HepG2 (cell line): Measurements from ENCODE around the gene ENO1. TPM values are rescaled to one million over a fixed set of nuclear protein-coding genes. Genes with fewer than 3 reads are reported as not detected.

Source experiments
- CREB1 ChIP-seq, 2 experiments: fragments of 450-650 bp in 1 of 2; IDR thresholded peaks; 2 replicates each; pipeline ENCODE4 v1.6.1; 2016 to 2017; ENCODE audit warnings: control low read depth in 1 of 2, mild to moderate bottlenecking in 1 of 2, missing compliant biosample characterization in 1 of 2, missing genetic modification characterization in 1 of 2
- HDAC1 ChIP-seq: sonication (generic); formaldehyde crosslinking; IDR thresholded peaks from 2 replicates; pipeline ENCODE4 v1.5.1; 2020; ENCODE audit warnings: mild to moderate bottlenecking, missing genetic modification reagents
- HNF4A ChIP-seq: sonication (generic); formaldehyde crosslinking; IDR thresholded peaks from 2 replicates; pipeline ENCODE4 v1.4.0; 2020; ENCODE audit warnings: missing genetic modification reagents
- MAF1 ChIP-seq: sonication (generic); formaldehyde crosslinking; IDR thresholded peaks from 2 replicates; pipeline ENCODE4 v1.5.0; 2020; ENCODE audit warnings: missing genetic modification reagents, borderline replicate concordance
- TAF1 ChIP-seq: sonication (generic); formaldehyde crosslinking; IDR thresholded peaks from 2 replicates; pipeline ENCODE4 v1.4.0; 2020; ENCODE audit warnings: missing genetic modification reagents
- ZKSCAN1 ChIP-seq: fragments of 150-350 bp; IDR thresholded peaks from 2 replicates; pipeline ENCODE4 v1.6.1; 2014; ENCODE audit warnings: low read length
- ZNF232 ChIP-seq: sonication (generic); formaldehyde crosslinking; IDR thresholded peaks from 2 replicates; pipeline ENCODE4 v1.4.0; 2020; ENCODE audit warnings: missing genetic modification reagents, borderline replicate concordance
- ZNF317 ChIP-seq: sonication (generic); formaldehyde crosslinking; IDR thresholded peaks from 2 replicates; pipeline ENCODE4 v1.5.0; 2020; ENCODE audit warnings: mild to moderate bottlenecking, missing genetic modification reagents
- ZNF383 ChIP-seq: sonication (generic); formaldehyde crosslinking; IDR thresholded peaks from 2 replicates; pipeline ENCODE4 v1.4.0; 2020; ENCODE audit warnings: missing genetic modification reagents, mild to moderate bottlenecking, borderline replicate concordance
- polyA plus RNA-seq, 8 experiments: library from polyadenylated mRNA; depleted of rRNA in 3 of 8; stranded (reverse) in 7 of 8; unstranded in 1 of 8; fragments of >200 nt; fragmentation: Illumina TruSeq in 4 of 8; extraction: Trizol in 4 of 8; gene quantifications; 2 replicates each; pipeline versions ENCODE4 v1.2.1 to v1.2.3, GENCODE V29; 2011 to 2016; ENCODE audit warnings: low read depth in 4 of 8, missing spikeins in 1 of 8, mixed read lengths in 1 of 8; ENCODE audit not compliant: insufficient read depth in 1 of 8
- total RNA-seq, 5 experiments: library from RNA; depleted of rRNA; stranded (reverse); fragments of >200 nt; fragmentation: Illumina TruSeq; extraction: Trizol; gene quantifications; 2 replicates each; pipeline ENCODE4 v1.2.3, GENCODE V29; 2016; ENCODE audit warnings: low read depth in 1 of 5
- TF ChIP-seq, protein P1 (sequence below): sonication (generic); formaldehyde crosslinking; IDR thresholded peaks from 2 replicates; pipeline ENCODE4 v1.5.0; 2020; ENCODE audit warnings: missing genetic modification reagents
- TF ChIP-seq, protein P2 (sequence below): sonication (generic); formaldehyde crosslinking; IDR thresholded peaks from 2 replicates; pipeline ENCODE4 v1.4.0; 2020; ENCODE audit warnings: missing genetic modification reagents
- TF ChIP-seq, protein P3 (sequence below): IDR thresholded peaks from 2 replicates; pipeline ENCODE4 v1.4.0; 2020; ENCODE audit warnings: mild to moderate bottlenecking, missing genetic modification reagents
- TF ChIP-seq, protein P4 (sequence below): sonication (generic); formaldehyde crosslinking; IDR thresholded peaks from 2 replicates; pipeline ENCODE4 v1.9.0; 2021; ENCODE audit warnings: missing genetic modification reagents, borderline replicate concordance
- TF ChIP-seq, protein P5 (sequence below): fragments of 450-650 bp; IDR thresholded peaks from 2 replicates; pipeline ENCODE4 v1.6.1; 2016

ENO1 gene
- total and polyA plus RNA-seq, 2 of the 13 experiments (the other 11 are each of a cell fraction or from before 2014, with no cell fraction given) = 1,559 to 3,103 TPM

DNA sequence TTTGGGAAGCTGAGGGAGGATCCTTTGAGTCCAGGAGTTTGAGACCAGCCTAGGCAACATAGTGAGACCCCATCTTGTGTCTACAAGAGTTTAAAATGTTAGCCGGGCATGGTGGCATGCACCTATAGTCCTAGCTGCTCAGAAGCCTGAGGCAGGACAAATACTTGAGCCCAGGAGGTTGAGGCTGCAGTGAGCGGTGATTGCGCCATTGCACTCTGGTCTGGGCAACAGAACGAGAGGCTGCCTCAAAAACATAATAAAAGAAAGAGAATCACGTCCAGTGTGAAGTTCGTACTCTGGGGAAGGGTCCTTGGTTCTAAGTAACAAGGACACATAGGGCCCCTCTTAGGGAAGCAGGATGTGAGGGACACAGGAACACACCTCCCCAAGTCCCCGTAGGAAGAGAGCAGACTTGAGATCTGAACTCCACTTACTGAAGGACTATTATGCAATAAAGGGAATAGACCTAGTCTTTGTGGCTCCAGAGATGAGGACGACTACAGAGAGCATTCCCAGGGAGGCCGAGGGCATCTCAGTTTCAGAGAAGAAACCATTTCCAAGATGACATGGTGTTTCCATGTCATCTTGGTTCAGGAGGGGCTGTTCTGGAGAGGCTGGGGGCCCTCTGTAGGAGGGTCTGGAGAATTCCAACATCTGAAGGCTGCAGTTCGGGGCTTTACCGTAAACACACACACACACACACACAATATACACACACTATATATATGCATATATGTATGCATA, 10.8 kb upstream of the ENO1 start (continued):
- TF ChIP-seq ZNF232 (CRISPR knock-in tag) (0 out of 2 replicates have a peak, but pooled peaks have one; percentile 20), ZNF317 (CRISPR knock-in tag) (0 out of 2 replicates have a peak, but pooled peaks have one; percentile 26), HNF4A (CRISPR knock-in tag) (peak; percentile 12; the same call in 1 of the 2 replicates), CREB1 (IDR thresholded peaks at IDR 0.05) (no peak), CREB1 (CRISPR knock-in tag; IDR thresholded peaks at IDR 0.05) (peak; percentile 44; the same call in 1 of the 2 replicates), ZKSCAN1 (no peak), MAF1 (no peak), TAF1 (CRISPR knock-in tag) (no peak), HDAC1 (CRISPR knock-in tag) (peak; percentile 37; the same call in 1 of the 2 replicates), ZNF383 (CRISPR knock-in tag) (no peak)
- TF ChIP-seq, protein P1, sequence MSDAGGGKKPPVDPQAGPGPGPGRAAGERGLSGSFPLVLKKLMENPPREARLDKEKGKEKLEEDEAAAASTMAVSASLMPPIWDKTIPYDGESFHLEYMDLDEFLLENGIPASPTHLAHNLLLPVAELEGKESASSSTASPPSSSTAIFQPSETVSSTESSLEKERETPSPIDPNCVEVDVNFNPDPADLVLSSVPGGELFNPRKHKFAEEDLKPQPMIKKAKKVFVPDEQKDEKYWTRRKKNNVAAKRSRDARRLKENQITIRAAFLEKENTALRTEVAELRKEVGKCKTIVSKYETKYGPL (CRISPR knock-in tag) = peak; percentile 65; the same call in 1 of the 2 replicates
- TF ChIP-seq, protein P2, sequence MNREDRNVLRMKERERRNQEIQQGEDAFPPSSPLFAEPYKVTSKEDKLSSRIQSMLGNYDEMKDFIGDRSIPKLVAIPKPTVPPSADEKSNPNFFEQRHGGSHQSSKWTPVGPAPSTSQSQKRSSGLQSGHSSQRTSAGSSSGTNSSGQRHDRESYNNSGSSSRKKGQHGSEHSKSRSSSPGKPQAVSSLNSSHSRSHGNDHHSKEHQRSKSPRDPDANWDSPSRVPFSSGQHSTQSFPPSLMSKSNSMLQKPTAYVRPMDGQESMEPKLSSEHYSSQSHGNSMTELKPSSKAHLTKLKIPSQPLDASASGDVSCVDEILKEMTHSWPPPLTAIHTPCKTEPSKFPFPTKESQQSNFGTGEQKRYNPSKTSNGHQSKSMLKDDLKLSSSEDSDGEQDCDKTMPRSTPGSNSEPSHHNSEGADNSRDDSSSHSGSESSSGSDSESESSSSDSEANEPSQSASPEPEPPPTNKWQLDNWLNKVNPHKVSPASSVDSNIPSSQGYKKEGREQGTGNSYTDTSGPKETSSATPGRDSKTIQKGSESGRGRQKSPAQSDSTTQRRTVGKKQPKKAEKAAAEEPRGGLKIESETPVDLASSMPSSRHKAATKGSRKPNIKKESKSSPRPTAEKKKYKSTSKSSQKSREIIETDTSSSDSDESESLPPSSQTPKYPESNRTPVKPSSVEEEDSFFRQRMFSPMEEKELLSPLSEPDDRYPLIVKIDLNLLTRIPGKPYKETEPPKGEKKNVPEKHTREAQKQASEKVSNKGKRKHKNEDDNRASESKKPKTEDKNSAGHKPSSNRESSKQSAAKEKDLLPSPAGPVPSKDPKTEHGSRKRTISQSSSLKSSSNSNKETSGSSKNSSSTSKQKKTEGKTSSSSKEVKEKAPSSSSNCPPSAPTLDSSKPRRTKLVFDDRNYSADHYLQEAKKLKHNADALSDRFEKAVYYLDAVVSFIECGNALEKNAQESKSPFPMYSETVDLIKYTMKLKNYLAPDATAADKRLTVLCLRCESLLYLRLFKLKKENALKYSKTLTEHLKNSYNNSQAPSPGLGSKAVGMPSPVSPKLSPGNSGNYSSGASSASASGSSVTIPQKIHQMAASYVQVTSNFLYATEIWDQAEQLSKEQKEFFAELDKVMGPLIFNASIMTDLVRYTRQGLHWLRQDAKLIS (CRISPR knock-in tag) = no peak
- TF ChIP-seq, protein P3, sequence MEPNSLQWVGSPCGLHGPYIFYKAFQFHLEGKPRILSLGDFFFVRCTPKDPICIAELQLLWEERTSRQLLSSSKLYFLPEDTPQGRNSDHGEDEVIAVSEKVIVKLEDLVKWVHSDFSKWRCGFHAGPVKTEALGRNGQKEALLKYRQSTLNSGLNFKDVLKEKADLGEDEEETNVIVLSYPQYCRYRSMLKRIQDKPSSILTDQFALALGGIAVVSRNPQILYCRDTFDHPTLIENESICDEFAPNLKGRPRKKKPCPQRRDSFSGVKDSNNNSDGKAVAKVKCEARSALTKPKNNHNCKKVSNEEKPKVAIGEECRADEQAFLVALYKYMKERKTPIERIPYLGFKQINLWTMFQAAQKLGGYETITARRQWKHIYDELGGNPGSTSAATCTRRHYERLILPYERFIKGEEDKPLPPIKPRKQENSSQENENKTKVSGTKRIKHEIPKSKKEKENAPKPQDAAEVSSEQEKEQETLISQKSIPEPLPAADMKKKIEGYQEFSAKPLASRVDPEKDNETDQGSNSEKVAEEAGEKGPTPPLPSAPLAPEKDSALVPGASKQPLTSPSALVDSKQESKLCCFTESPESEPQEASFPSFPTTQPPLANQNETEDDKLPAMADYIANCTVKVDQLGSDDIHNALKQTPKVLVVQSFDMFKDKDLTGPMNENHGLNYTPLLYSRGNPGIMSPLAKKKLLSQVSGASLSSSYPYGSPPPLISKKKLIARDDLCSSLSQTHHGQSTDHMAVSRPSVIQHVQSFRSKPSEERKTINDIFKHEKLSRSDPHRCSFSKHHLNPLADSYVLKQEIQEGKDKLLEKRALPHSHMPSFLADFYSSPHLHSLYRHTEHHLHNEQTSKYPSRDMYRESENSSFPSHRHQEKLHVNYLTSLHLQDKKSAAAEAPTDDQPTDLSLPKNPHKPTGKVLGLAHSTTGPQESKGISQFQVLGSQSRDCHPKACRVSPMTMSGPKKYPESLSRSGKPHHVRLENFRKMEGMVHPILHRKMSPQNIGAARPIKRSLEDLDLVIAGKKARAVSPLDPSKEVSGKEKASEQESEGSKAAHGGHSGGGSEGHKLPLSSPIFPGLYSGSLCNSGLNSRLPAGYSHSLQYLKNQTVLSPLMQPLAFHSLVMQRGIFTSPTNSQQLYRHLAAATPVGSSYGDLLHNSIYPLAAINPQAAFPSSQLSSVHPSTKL = 0 out of 2 replicates have a peak, but pooled peaks have one; percentile 23
- TF ChIP-seq, protein P4, sequence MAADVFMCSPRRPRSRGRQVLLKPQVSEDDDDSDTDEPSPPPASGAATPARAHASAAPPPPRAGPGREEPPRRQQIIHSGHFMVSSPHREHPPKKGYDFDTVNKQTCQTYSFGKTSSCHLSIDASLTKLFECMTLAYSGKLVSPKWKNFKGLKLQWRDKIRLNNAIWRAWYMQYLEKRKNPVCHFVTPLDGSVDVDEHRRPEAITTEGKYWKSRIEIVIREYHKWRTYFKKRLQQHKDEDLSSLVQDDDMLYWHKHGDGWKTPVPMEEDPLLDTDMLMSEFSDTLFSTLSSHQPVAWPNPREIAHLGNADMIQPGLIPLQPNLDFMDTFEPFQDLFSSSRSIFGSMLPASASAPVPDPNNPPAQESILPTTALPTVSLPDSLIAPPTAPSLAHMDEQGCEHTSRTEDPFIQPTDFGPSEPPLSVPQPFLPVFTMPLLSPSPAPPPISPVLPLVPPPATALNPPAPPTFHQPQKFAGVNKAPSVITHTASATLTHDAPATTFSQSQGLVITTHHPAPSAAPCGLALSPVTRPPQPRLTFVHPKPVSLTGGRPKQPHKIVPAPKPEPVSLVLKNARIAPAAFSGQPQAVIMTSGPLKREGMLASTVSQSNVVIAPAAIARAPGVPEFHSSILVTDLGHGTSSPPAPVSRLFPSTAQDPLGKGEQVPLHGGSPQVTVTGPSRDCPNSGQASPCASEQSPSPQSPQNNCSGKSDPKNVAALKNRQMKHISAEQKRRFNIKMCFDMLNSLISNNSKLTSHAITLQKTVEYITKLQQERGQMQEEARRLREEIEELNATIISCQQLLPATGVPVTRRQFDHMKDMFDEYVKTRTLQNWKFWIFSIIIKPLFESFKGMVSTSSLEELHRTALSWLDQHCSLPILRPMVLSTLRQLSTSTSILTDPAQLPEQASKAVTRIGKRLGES (CRISPR knock-in tag) = no peak
- TF ChIP-seq, protein P5, sequence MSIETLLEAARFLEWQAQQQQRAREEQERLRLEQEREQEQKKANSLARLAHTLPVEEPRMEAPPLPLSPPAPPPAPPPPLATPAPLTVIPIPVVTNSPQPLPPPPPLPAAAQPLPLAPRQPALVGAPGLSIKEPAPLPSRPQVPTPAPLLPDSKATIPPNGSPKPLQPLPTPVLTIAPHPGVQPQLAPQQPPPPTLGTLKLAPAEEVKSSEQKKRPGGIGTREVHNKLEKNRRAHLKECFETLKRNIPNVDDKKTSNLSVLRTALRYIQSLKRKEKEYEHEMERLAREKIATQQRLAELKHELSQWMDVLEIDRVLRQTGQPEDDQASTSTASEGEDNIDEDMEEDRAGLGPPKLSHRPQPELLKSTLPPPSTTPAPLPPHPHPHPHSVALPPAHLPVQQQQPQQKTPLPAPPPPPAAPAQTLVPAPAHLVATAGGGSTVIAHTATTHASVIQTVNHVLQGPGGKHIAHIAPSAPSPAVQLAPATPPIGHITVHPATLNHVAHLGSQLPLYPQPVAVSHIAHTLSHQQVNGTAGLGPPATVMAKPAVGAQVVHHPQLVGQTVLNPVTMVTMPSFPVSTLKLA = no peak
